ENCODE results near the gene MAGI2.

DNA sequence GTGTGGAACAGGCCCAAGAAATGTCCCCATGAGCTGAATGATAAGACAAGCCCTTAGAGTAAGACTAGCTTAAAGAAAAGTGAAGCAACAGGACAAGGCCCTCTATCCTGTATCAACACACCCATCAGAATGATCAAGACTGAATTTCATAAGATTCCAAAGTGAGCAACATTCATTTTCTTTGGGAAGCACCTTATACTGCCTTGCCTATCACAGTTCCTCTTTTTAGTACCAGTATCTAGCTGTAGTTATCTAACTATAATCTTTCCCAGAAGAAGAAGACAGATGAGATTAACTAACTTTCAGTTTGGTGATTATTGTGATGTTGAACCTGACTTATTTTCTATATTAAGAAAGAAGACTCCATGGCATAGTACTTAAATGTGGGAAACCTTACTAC is 1263.7 kb downstream of the MAGI2 start:
- TF ChIP-seq POLR2A (IDR thresholded peaks at IDR 0.05; ENCODE audit: borderline replicate concordance, extremely low read depth, insufficient read depth, insufficient read length) (no peak), EZH2 (IDR thresholded peaks at IDR 0.05) (no peak), ZFX (IDR thresholded peaks at IDR 0.05) (no peak), YY1 (IDR thresholded peaks at IDR 0.05; ENCODE audit: extremely low read depth, insufficient replicate concordance, low read depth, low read length) (no peak)
- TF ChIP-seq, protein P1, sequence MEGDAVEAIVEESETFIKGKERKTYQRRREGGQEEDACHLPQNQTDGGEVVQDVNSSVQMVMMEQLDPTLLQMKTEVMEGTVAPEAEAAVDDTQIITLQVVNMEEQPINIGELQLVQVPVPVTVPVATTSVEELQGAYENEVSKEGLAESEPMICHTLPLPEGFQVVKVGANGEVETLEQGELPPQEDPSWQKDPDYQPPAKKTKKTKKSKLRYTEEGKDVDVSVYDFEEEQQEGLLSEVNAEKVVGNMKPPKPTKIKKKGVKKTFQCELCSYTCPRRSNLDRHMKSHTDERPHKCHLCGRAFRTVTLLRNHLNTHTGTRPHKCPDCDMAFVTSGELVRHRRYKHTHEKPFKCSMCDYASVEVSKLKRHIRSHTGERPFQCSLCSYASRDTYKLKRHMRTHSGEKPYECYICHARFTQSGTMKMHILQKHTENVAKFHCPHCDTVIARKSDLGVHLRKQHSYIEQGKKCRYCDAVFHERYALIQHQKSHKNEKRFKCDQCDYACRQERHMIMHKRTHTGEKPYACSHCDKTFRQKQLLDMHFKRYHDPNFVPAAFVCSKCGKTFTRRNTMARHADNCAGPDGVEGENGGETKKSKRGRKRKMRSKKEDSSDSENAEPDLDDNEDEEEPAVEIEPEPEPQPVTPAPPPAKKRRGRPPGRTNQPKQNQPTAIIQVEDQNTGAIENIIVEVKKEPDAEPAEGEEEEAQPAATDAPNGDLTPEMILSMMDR (IDR thresholded peaks at IDR 0.05 in 2 of 3, conservative IDR thresholded peaks at IDR 0.05 in 1 of 3; ENCODE audit: borderline replicate concordance in 1 of 3, insufficient read depth in 1 of 3, low read depth in 2 of 3, low read length in 2 of 3) = no peak
